Mesendoderm (in vitro differentiated cells): ENCODE measurements around the gene MAD1L1.
"Not testable (repeated sequence)": the region's sequence is repeated elsewhere in the genome, so short reads cannot be mapped to it uniquely, and the experiment has no call there.

Source experiments
- DNase-seq: peaks from one replicate; pipeline ENCODE4 v3.0.0; 2013
- H2AK5ac ChIP-seq: 2 replicates; pipeline ENCODE4 v1.6.1; 2013; ENCODE audit warnings: low read length, inconsistent platforms
- H2BK120ac ChIP-seq: 2 replicates; pipeline ENCODE4 v1.6.1; 2013; ENCODE audit warnings: low read depth, mild to moderate bottlenecking, low read length, moderate library complexity, mixed read lengths
- H2BK15ac ChIP-seq: replicated peaks from 2 replicates; pipeline ENCODE4 v1.6.1; 2013; ENCODE audit warnings: low read depth, mild to moderate bottlenecking, moderate library complexity
- H2BK5ac ChIP-seq: 2 replicates; pipeline ENCODE4 v1.6.1; 2013; ENCODE audit warnings: low read length, inconsistent platforms
- H3K18ac ChIP-seq: 2 replicates; pipeline ENCODE4 v1.6.1; 2013; ENCODE audit warnings: mild to moderate bottlenecking, low read length, mixed read lengths
- H3K23ac ChIP-seq: one replicate; pipeline ENCODE4 v1.6.1; 2013; ENCODE audit warnings: low read length
- H3K27ac ChIP-seq: 2 replicates; pipeline ENCODE4 v1.5.1; 2013; ENCODE audit warnings: low read depth, mild to moderate bottlenecking, inconsistent platforms, low read length, moderate library complexity
- H3K27me3 ChIP-seq: 2 replicates; pipeline ENCODE4 v1.6.1; 2013; ENCODE audit warnings: low read length, control low read depth, mild to moderate bottlenecking, inconsistent platforms; ENCODE audit not compliant: insufficient read depth, poor library complexity
- H3K36me3 ChIP-seq: 2 replicates; pipeline ENCODE4 v1.6.1; 2013; ENCODE audit warnings: low read length, inconsistent platforms; ENCODE audit not compliant: control insufficient read depth, insufficient read depth
- H3K4ac ChIP-seq: one replicate; pipeline ENCODE4 v1.6.1; 2013; ENCODE audit warnings: low read depth, mild to moderate bottlenecking, low read length, moderate library complexity
- H3K4me1 ChIP-seq: 2 replicates; pipeline ENCODE4 v1.6.1; 2013; ENCODE audit warnings: low read depth, low read length, inconsistent platforms; ENCODE audit not compliant: control insufficient read depth
- H3K4me2 ChIP-seq: 2 replicates; pipeline ENCODE4 v1.6.1; 2013; ENCODE audit warnings: low read length
- H3K4me3 ChIP-seq: 2 replicates; pipeline ENCODE4 v1.5.1; 2013; ENCODE audit warnings: mild to moderate bottlenecking, low read length
- H3K56ac ChIP-seq: one replicate; pipeline ENCODE4 v1.6.1; 2013; ENCODE audit warnings: low read length
- H3K79me1 ChIP-seq: 2 replicates; pipeline ENCODE4 v1.6.1; 2013; ENCODE audit warnings: low read length, inconsistent platforms
- H3K79me2 ChIP-seq: 2 replicates; pipeline ENCODE4 v1.6.1; 2013; ENCODE audit warnings: mild to moderate bottlenecking, low read length; ENCODE audit not compliant: control insufficient read depth, insufficient read depth
- H3K9ac ChIP-seq: 2 replicates; pipeline ENCODE4 v1.6.1; 2013; ENCODE audit warnings: low read length, inconsistent platforms
- H4K5ac ChIP-seq: one replicate; pipeline ENCODE4 v1.6.1; 2013; ENCODE audit warnings: low read length
- H4K8ac ChIP-seq: one replicate; pipeline ENCODE4 v1.6.1; 2013; ENCODE audit warnings: low read depth, mild to moderate bottlenecking, control low read depth, low read length, moderate library complexity
- WGBS: extraction: QIAGEN DNeasy Blood & Tissue Kit; methylation state at CpG from one replicate; pipeline ENCODE4 v1.1.7; 2013; ENCODE audit warnings: low lambda C conversion rate, missing lambda C conversion rate; ENCODE audit not compliant: insufficient coverage; ENCODE audit errors: extremely low coverage; 5-methylcytosine and 5-hydroxymethylcytosine counted together

Gene MAD1L1

DNA sequence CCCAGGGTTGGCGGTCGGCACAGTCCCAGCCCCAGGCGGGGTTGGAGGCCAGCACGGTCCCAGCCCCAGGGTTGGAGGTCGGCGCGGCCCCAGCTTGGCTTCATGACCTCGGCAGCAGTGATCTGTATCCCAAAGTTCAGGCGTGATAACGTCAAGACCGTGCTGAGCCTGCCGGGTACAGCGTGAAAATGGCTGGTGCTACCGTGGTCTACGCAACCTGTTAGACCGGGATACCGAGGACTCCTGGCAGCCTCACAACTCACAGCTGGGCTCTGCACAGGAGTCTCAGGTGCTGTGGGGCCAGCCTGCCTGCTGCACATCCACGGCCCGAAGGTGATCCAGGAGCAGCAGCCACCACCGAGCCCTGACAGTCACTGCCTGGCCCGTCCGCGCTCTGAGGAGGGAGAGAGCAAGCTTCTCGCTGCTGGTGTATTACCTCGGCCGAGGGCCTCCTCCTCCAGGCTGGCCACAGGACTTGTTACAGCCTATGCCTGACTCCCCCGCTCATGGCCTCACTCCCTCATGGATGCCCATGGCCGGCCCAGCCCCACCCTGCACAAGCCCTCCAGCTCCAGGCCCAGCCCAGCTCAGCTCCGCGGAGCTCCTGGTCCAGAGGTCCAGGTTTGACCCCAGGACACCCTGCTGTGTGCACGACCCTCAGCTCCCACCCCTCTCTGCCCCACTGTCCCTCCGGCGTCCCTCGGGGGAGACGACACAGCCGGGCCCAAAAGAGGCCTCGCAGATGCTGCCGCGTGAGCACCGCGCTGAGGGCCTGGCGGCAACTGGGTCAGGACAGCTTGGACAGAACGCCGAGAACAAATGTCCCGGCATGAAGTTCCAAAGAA, 406.6 kb downstream of the MAD1L1 start:
- no peaks in the 10 kb centered on the region for H3K79me2 ChIP-seq
- no peak overlapping the region for H4K8ac ChIP-seq
- H2AK5ac ChIP-seq, result no peak overlapping the region
- H3K4ac ChIP-seq, result no peak overlapping the region
- no peaks in the 10 kb centered on the region for H3K27me3 ChIP-seq
- H3K4me2 ChIP-seq, result no peak overlapping the region
- H3K27ac ChIP-seq, result no peak overlapping the region
- no peak overlapping the region for H2BK5ac ChIP-seq
- H3K23ac ChIP-seq, result no peak overlapping the region
- no peaks in the 10 kb centered on the region for H3K79me1 ChIP-seq
- H3K36me3 ChIP-seq, result no peaks in the 10 kb centered on the region
- no peaks in the 10 kb centered on the region for H3K4me1 ChIP-seq
- H3K9ac ChIP-seq, result no peak overlapping the region
- no peak overlapping the region for H2BK120ac ChIP-seq
- H3K56ac ChIP-seq, result no peak overlapping the region
- no peak overlapping the region for H4K5ac ChIP-seq
- H3K4me3 ChIP-seq, result no peak overlapping the region
- no peak overlapping the region for H3K18ac ChIP-seq
- no peak overlapping the region for H2BK15ac ChIP-seq
- DNase-seq, result no peak
- no CpG with 5 or more reads among the region's 45 CpGs for WGBS

- no CpG with 5 or more reads among the region's 4 CpGs for WGBS
- not testable (repeated sequence) for DNase-seq, H3K4me1 ChIP-seq
Observed at GRCh38 chr7:1825647-1825896, 407.2 kb downstream of the MAD1L1 start.

GRCh38 chr7:1824882-1825646, 407.7 kb downstream of the MAD1L1 start:
- not testable (repeated sequence) for DNase-seq, H2BK5ac ChIP-seq, H2BK120ac ChIP-seq, H3K23ac ChIP-seq, H2BK15ac ChIP-seq, H4K8ac ChIP-seq, H3K56ac ChIP-seq, H3K4ac ChIP-seq, H3K79me1 ChIP-seq, H4K5ac ChIP-seq, H3K4me3 ChIP-seq, H3K27me3 ChIP-seq, H3K27ac ChIP-seq, H2AK5ac ChIP-seq, H3K9ac ChIP-seq, H3K18ac ChIP-seq, H3K4me1 ChIP-seq, H3K36me3 ChIP-seq, H3K79me2 ChIP-seq, H3K4me2 ChIP-seq
- WGBS, result no CpG with 5 or more reads among the region's 28 CpGs

More at GRCh38 chr7:1825647-1825896, 407.2 kb downstream of the MAD1L1 start:
- not testable (repeated sequence) for H3K4me2 ChIP-seq, H3K79me2 ChIP-seq, H3K18ac ChIP-seq, H4K8ac ChIP-seq, H3K23ac ChIP-seq, H2BK120ac ChIP-seq, H2AK5ac ChIP-seq, H3K9ac ChIP-seq, H3K56ac ChIP-seq, H3K4ac ChIP-seq, H3K36me3 ChIP-seq, H3K27me3 ChIP-seq, H2BK5ac ChIP-seq, H4K5ac ChIP-seq, H3K79me1 ChIP-seq, H2BK15ac ChIP-seq, H3K27ac ChIP-seq, H3K4me3 ChIP-seq

DNA sequence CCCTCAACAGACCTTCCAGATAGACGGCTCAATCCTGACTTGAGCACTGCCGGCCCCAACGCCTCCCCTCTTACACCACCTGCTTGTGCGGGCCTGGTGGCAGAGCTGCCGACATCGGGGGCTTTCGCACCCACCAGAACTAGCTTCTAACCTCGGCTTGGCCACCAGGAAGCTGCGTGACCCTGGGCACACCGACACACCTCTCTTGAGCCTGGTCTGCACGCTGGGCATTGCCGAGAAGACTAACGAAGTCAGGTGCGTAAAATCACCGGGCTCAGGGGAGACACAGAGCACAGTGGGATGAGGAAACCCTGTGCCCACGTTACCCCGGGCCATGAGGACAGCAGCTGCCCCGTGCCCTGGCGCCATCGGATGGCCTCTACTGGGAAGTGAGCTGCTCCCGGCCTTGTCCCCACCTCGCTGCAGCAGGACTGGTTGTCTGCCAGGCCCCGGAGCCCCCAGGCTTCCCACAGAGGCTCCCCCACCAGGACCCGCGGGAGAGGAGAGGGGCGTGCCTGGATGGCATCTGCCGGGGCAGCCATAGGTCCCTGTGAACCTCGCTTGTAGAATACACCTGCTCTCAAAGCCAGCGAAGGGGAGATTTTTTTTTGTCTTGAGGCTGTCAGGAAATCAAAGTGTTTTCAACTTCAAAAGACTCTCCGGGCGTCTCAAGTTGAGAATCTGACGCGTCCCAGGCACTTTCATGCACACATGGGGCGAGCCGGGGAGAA, 408.4 kb downstream of the MAD1L1 start:
- no CpG with 5 or more reads among the region's 35 CpGs for WGBS
- not testable (repeated sequence) for H3K27ac ChIP-seq, DNase-seq, H3K36me3 ChIP-seq, H3K23ac ChIP-seq, H3K4ac ChIP-seq, H3K9ac ChIP-seq, H2BK120ac ChIP-seq, H4K5ac ChIP-seq, H3K56ac ChIP-seq, H2BK5ac ChIP-seq, H2AK5ac ChIP-seq, H3K79me1 ChIP-seq, H3K79me2 ChIP-seq, H4K8ac ChIP-seq, H3K4me1 ChIP-seq, H3K27me3 ChIP-seq, H3K4me3 ChIP-seq, H3K4me2 ChIP-seq, H3K18ac ChIP-seq, H2BK15ac ChIP-seq

- no CpG with 5 or more reads among the region's 24 CpGs for WGBS
- Histone ChIP-seq H3K27ac (no peak overlapping the region), H4K8ac (no peak overlapping the region), H3K4ac (no peak overlapping the region), H3K79me1 (no peaks in the 10 kb centered on the region), H2BK5ac (no peak overlapping the region), H3K4me1 (no peaks in the 10 kb centered on the region), H3K18ac (no peak overlapping the region), H2BK15ac (no peak overlapping the region), H3K79me2 (no peaks in the 10 kb centered on the region), H3K4me2 (no peak overlapping the region), H3K23ac (no peak overlapping the region), H3K27me3 (no peaks in the 10 kb centered on the region), H3K56ac (no peak overlapping the region), H3K9ac (no peak overlapping the region), H3K36me3 (no peaks in the 10 kb centered on the region), H3K4me3 (no peak overlapping the region), H2BK120ac (no peak overlapping the region), H4K5ac (no peak overlapping the region), H2AK5ac (no peak overlapping the region)
- no peak for DNase-seq
Observed at GRCh38 chr7:1823376-1824150, 409.2 kb downstream of the MAD1L1 start.
